Stimulated activated CD8-positive, alpha-beta memory T cell treated with anti-CD3 and anti-CD28 coated beads, Interleukin-2, amount 100 ng/mL, for 48 hours (primary cell): Measurements from ENCODE around the gene DLGAP1.
A peak's percentile ranks its signal among the peaks of the same experiment; 100 is the strongest.
"Not testable (repeated sequence)": the region's sequence is repeated elsewhere in the genome, so short reads cannot be mapped to it uniquely, and the experiment has no call there.

Experiments used
- DNase-seq, 2 donors: peaks; one replicate each; pipeline ENCODE4 v3.0.0-alpha.2; 2020; ENCODE audit warnings: low read depth in 2 of 2

Gene DLGAP1

DNA sequence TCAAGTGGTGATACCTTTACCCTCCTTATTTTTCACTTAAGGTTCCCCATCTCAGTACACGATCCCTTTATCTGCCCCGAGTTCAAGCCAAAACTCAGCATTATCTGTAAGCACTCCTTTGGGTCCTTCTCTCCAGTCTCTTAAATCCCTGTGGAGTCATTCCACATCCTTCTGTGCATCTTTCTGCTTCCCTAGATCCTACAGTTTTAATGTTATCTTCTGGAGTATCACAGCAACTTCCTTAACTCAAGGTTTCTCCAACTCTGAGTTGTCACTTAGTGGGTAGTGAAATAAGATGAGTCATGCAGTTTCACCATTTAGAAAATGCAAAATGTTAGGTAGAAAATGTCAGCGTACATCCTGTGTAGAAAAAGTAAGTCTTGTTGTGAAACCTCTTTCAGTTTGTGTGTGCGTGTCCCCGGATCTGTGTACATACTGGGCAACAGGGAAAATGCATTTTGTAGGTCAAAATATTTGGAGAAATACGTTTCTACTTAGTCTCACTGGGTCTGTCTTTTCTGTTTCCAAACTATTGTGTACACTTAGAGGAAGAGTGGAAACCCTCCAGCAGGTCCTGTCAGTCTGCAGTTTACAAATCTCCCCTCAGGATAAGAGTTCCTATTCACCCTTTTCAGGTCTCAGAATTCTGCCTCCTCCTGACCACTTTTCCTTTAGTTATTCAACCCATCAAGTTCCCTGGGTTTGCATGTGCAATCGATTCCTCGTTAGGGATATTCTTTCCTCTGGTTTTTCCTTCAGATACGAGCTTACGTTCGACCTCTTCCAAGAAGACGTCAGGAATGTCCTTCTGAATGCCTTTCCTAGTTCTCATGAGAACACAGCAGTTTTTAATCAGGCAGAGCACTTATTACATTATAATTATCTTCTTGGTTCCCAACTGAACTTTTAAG, 850.4 kb downstream of the DLGAP1 start:
- no peak for DNase-seq

DNA sequence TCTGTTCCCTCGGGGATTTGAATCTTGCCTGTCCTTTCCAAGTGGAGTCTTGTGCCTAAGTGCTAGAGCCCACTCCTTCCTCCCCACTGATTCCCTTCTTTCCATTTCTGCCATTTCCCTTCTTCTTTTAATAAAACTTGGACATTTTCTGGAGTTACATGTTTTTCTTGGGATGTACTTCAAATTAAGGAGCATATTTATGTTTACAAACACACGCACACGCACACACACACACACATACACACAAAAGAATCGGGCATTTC, 850.9 kb downstream of the DLGAP1 start:
- DNase-seq: no peak

DNA sequence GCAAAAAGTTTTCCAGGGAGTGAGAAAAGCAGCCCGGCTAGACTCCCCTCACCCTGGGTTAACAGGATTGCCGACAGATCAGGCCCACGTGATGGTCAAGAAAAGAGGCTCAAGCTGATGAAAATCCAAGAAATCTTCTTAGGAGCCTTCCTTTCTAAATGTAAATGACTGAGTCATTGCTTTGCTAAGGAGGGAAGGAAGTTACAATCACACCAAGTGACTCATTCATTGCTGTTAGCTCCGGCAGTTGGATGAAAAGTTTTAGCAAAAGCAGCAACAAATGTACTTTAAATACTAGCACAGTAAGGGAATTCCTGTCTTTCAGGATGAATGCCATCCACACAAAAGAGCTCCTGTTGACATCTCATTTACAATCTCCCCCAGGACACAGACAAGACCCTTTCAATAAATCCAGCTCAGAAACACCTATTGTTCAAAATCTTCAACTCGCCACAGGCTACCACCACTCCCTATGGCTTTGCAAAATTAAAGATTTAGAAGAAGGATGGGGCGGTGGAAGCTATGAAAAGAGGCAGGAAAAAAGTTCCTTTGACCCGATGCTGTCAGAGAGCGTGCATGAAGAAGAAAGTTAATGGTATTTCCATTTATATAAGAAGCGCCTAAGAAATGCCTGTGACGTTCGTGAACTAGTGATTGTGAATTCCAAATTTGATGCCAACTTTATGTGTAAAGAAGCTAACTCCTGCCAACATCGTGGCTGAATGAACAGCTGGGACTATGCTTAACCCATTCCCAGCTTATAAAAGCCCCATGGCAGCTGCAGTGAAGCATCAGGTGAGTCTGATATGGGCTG, 851.5 kb downstream of the DLGAP1 start:
- DNase-seq: no peak

DNA sequence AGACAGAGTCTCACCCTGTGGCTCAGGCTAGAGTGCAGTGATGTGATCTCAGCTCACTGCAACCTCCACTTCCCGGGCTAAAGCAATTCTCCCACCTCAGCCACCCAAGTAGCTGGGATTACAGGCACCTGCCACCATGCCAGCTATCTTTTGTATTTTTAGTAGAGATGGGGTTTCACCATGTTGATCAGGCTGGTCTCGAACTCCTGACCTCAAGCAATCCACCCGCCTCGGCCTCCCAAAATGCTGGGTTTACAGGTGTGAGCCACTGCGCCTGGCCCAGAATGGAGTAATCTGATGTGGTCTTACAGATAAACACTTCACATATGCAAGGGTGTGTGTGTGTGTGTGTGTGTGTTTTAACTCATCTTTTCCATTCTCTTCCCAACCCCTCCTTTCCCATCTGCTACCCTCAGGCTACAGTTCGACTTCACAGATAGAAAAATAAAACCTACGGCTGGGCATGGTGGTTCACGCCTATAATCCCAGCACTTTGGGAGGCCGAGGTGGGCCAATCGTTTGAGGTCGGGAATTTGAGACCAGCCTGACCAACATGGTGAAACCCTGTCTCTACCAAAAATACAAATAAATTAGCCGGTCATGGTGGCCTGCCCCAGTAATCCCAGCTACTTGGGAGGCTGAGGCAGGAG, 853.9 kb downstream of the DLGAP1 start:
- not testable (repeated sequence) for DNase-seq

DNA sequence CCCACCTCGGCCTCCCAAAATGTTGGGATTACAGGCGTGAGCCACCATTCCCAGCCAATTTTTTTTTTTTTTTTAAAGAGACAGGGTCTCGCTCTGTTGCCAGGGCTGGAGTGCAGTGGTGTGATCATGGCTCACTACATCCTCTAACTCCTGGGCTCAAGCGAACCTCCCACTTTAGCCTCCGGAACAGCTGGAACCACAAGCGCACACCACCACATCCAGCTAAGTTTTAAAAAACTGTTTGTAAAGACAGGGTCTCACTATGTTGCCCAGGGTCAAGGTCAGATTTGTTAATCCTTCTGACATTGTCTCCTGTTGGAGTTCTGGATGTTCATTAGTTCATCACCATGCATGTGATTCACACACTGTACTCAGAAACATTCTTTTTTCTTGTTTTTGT, 855.2 kb downstream of the DLGAP1 start:
- no peak for DNase-seq

DNA sequence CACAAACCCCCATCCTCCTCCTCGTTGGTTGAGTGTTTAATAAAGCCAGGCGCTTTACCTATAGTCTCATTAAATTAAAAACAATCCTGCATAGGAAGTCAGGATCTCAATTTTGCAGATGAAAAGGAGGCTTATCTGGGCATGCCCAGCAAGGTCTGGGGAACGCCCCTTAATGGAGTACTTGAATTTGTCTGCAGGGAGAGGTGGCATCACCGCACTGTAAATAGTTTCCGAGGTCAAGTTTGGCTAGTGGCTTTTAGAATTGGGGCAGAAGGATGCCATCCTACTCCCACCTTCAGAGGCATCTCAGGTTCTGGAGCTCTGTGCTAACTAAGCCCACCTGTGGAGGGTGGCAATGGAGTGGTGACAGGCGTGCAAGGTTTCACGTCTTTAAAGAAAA, 855.9 kb downstream of the DLGAP1 start:
- DNase-seq: no peak

DNA sequence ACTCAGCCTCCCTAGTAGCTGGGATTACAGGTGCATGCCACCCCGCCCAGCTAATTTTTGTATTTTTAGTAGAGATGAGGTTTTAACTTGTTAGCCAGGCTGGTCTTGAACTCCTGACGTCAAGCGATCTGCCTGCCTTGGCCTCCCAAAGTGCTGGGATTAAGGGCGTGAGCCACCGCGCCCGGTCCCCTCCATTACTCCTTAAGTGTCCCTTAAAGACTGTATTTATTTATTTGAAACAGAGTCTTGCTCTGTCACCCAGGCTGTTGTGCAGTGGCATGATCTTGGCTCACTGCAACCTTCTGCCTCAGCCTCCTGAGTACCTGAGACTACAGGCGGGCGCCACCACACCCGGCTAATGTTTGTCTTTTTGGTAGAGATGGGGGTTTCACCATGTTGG, 856.5 kb downstream of the DLGAP1 start:
- no peak for DNase-seq

DNA sequence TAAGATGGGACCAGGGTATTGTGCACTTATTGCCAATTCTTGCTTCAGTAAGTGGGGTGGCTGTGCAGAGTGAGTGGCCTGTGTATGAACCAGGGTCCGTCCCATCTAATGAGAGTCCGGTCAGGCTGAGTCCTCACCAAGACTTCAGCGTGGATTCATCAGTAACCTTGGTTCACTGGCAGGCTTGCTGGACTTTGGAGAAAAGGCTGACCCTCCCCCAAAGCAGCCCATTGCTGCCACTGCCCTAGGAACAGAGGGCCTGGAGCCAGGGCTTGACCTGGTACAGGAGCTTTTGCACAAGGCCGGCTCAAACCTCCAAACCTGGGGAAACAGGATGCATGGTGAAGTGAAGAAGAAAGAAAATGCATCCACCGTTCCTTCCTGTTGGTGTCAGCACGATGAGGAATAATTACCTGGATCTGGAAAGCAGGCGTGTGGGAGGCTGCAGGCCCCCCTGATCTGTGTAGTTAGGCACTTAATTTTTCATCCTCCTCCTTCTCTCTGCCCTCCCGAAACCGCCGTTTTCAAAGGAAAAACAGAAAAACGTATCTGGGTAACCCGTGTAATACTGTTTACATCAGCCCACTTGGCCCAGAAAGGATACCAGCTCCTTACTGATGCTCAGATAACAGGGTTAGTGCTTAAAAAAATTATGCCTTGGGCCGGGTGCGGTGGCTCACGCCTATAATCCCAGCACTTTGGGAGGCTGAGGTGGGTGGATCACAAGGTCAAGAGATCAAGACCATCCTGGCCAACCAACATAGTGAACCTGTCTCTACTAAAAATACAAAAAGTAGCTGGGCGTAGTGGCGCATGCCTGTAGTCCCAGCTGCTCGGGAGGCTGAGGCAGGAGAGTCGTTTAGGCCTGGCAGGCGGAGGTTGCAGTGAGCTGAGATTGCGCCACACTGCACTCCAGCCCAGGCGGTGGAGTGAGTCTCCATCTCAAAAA, 857.4 kb downstream of the DLGAP1 start:
- DNase-seq: no peak

DNA sequence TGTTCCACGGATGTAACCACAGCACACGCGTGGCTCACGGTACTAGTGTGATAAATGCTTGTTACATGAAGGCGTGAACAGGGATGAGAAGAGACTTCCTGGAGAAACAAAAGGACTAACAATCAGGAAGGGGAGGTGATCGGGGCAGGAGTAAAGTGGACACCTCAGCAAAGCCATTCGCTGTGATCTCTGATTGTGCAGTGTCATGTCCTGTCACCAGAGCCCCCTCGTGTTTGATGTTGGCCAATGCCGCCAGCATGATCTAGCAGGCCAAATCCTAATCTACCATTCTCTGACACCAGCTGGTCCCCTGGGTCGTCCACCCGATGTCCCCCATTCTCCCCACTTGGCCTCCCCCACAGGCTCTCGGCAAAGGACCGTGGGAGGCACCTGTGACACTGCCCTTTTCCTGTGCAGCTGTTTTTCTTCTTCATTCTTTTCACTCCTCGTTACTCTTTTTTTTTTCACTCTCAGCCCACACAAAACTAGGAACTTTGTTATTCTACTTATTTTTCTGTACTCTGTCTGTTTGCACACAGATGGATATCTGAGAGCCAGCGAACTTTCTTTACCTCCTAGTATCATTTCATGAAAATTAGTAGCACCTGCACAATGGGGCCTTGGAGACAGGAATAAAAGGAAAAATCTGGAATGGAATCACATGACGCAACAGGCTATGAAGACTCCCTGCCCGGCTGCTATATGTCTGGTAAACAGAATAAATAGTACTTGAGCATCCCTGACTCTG, 858.3 kb downstream of the DLGAP1 start:
- DNase-seq: no peak

DNA sequence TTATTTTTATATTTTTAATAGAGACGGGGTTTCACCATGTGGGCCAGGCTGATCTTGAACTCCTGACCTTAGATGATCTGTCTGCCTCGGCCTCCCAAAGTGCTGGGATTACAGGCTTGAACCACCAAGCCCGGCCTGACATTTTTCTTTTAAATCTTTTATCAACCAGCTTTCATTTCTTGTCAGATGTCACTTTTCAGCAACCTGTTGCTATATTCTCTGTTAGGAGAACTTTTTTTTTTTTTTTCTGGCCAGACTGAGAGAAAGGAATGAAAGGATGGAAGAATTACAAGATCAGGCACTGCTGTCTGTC, 858.8 kb downstream of the DLGAP1 start:
- DNase-seq: no peak

DNA sequence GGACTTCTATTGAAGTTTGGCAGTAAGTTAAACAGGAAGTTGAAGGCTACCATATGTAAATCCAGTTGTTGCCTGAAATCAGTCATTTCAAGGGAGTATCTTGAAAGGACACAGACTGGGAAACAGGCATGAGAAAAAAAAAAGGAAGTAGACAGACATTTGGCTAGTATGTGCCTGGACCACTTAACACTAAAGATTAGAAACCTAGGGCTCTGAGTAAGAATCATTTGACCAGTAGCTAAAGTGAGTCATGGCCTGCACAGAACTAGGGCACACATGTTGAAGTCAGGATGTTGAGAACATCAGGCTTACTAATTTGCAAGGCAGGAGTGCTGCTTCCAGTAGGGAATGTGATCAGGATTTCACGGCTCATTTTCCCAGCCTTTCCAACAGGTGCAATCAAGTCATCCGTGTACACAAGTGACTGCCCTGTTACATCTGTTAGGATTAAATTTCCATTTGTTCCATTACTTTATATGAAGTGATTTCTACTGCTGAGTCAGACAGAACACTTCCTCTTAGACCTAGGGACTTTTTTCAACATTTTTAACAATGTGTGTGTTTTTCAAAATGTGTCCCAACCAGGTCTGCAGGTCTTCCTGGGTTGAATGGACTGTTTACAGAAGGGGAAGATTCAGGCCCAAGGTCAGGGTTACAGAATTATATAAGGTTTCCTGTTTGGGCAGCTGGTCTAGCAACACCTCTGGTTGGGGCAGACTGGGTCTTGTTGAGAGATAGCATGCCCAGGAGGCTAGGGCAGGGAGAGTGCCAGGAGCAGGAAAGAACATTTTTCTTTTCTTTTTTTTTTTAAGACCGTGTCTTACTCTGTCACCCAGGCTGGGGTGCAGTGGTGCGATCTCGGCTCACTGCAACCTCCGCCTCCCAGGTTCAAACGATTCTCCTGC, 859.5 kb downstream of the DLGAP1 start:
- no peak for DNase-seq

DNA sequence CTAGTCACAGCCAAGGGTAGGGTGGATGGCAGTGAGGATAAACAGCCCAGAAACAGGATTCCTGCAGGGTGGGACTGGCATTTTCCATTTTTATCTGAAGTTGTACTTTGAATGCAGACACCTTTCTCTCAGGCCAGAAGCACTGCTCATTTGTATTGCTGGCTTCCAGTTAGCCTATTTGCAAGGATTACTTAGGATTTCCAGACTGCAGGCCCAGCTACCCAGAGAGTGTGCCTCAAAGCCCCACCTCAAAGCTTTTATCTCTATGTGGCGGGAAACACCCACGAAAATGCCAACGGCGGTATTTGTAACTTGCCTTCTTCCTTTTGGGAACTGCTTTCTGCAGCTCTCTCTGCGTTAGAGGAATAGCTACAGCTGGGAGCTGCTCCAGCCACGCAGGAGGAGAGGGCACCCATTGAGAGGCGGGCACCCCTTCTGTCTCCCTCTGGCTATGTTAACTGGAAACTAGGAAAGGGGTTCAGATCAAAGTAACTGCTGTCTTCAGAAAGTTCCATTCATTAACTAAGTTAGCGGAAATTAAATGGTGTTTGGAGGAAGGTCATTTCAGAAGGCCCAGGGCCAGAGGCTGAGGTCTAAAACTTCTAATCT, 860.2 kb downstream of the DLGAP1 start:
- DNase-seq: no peak

DNA sequence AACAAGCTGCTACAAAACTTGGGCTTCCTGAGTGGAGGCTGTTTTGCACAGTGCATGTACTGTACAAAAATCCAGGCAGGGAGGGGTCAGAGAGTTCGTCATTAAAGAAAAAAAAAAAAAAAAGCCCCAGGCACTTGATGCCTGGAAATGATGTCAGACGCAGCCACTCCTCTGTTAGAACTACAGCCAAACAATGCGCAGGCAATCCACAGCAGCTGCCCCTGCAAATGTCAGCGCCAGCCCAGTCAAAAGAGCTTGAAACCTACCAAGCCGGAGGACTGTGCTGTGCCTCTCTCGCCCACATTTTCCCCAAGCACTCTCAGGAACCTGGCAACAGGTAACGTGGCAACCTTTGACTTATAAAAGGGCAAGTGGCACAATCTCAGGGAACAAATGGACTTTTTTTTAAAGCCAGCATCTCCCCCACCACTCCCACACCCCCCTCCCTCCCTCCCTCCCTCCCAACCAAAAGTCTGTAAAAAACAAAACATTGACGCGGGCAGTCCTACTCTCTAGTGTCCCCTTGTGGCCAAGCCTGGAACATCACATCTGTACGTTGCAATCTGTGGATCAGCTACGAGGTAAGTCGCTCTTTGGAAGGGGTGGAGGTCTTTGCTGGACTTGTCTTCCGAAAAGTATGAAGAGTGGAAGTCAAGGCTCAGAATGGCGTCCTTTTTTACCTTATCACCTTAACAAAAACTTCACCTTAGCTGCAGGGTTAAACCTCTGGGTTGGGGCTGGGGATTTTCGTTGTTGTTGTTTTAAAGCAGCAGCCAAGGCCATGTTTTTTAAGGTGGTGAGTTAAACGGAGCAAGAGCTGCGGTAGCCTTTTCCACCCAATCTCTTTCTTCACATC, 861.0 kb downstream of the DLGAP1 start:
- peak; percentile 56 to 76 for DNase-seq

DNA sequence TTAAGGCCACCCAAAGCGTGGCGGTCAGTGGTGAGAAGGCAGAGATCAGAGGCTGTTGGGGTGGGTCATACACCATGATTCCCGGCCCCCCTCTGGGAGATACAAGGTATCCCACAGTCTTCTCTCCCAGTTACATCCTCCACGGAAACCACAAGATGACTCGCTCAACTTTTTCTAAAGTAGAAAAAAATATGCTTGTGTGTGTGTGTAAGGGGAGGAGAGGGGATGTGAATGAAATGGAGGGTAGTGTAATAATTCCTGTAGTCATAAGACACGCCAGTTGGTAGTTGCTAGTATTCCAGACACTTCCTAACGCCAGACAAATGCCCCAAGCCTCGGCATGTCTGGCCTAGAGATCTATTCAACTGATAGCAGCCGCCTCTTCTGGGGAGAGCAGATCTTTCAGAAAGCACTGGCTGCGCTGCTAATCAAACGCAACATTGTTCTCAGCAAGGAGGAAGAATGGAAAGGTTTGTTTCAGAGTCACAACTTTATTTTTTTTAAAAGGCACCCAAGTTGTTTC, 861.7 kb downstream of the DLGAP1 start:
- DNase-seq: no peak

DNA sequence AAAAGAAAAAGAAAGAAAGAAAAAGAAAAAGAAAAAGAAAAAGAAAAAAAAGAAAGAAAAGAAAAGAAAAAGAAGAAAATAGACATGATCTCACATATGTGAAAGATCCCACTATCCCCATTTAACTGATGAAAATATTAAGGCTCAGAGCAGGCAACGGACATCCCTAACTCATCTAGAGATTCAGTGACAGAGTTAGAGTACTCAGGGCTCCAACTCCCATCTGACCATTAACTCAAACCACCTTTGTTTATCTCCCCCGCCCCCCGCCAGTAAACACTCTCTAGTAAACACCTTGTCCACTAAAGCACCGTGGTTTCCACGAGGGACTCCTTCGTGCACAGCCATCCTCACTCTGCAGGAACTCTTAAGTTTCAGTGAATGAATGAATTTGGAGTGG, 862.2 kb downstream of the DLGAP1 start:
- no peak for DNase-seq

DNA sequence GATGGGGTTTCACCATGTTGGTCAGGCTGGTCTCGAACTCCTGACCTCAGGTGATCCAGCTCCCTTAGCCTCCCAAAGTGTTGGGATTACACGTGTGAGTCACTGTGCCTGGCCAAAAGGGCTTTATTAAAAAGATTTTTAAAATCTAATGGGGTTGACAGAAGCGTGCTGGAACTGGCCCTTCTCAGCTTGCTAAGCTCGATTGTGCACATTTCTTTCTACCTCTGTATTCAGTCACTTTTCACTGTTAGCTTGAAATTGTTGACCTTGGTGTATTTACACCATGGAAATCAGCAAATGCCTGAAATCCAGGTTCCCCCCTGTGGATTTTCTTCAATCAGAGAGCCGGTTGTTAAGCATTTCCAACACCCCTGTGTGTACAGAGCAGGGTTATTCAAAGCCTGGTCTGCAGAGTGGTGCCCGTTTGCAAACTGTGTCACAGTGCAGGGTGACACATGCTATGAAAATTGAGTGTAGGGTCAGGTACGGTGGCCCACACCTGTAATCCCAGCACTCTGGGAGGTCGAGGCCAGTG, 864.9 kb downstream of the DLGAP1 start:
- no peak for DNase-seq

DNA sequence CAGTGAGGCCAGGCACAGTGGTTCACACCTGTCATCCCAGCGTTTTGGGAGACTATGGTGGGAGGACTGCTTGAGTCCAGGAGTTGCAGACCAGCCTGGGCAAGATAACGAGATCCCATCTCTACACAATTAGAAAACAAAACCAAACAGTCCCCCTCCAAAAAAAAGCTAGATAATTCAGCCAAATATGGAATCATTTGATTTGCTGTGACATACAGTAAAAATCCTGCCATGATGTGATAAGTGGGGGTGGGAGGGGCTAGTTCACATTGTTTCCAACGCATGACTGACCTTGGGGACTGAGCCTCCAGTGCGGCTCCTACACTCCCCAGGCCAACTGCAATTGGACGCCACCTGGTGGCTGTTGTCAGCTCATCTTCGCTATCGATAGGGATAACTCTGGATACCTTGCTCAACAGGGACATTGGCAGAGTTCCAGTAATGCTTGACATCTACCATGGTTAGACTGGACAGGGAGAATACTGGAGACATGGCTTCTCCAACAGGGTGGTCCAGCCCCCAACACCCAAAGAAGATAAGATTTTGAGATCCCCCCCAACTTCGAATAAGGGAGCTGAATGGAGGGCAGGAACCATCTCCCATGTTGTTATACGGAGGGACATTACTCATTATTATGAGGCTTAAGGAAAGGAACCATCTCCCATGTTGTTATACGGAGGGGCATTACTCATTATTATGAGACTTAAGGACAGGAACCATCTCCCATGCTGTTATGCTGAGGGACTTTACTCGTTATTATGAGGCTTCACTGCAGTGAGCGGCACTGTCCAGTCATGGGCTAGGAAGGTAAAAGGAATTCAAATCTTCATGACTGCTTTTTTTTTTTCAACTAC, 869.2 kb downstream of the DLGAP1 start:
- DNase-seq: peak; percentile 55 to 64
